ENCODE results near the gene ANXA5. TPM values are rescaled to one million over a fixed set of nuclear protein-coding genes. Genes with fewer than 3 reads are reported as not detected.
A peak's percentile ranks its signal among the peaks of the same experiment; 100 is the strongest.

ANXA5 gene
- total and polyA plus RNA-seq, 4 donors, result 71.0 to 131 (median 87.0) TPM

DNA sequence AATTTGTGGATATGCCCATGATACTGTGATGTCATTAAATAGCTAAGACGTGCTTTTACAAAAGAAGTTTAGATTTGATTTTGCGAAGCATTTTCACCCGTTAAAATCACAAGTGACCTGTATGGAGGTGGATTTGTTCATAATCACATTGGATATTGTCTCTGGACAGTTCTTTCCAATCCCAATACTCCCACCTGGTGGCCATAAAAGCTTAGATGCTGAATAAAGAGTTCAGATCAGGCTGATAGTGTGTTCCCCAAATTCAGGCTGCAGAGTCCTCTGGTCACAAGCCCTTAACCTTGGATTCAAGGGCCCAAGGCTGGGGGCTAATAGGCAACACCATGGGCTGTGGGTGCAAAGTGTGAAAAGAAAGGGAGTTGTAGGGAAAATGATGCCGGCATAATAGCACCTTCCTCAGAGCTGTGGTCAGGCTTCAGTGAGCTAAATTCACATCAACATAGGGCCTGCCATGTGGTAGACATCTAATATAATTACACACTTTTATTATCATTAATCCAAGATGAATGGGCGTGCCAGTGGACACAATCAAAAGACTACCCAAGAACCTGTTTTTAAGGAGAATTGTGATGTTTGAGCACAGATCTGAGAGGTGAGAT is 40.1 kb upstream of the ANXA5 start:
- no peaks in the 10 kb centered on the region for H3K9me3 ChIP-seq (ENCODE audit: control insufficient read depth in 4 of 4, low read length in 3 of 4)
- H3K36me3 ChIP-seq (ENCODE audit: control insufficient read depth in 4 of 4, insufficient read depth in 3 of 4, low read depth in 1 of 4, low read length in 3 of 4), result no peaks in the 10 kb centered on the region
- WGBS, result 58% methylated on average over 5 of the region's 5 CpGs
- no peaks in the 10 kb centered on the region for H3K4me1 ChIP-seq (ENCODE audit: control insufficient read depth in 4 of 4, insufficient read depth in 4 of 4, low read length in 3 of 4)
- H3K27ac ChIP-seq (ENCODE audit: low read depth in 1 of 2, low read length in 2 of 2), result no peak overlapping the region
- TF ChIP-seq RAD21 (IDR thresholded peaks at IDR 0.05) (peak; percentile 73 to 87), GABPA (IDR thresholded peaks at IDR 0.05 in 1 of 2, conservative IDR thresholded peaks at IDR 0.05 in 1 of 2) (no peak)
- TF ChIP-seq, protein P1, sequence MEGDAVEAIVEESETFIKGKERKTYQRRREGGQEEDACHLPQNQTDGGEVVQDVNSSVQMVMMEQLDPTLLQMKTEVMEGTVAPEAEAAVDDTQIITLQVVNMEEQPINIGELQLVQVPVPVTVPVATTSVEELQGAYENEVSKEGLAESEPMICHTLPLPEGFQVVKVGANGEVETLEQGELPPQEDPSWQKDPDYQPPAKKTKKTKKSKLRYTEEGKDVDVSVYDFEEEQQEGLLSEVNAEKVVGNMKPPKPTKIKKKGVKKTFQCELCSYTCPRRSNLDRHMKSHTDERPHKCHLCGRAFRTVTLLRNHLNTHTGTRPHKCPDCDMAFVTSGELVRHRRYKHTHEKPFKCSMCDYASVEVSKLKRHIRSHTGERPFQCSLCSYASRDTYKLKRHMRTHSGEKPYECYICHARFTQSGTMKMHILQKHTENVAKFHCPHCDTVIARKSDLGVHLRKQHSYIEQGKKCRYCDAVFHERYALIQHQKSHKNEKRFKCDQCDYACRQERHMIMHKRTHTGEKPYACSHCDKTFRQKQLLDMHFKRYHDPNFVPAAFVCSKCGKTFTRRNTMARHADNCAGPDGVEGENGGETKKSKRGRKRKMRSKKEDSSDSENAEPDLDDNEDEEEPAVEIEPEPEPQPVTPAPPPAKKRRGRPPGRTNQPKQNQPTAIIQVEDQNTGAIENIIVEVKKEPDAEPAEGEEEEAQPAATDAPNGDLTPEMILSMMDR (IDR thresholded peaks at IDR 0.05; ENCODE audit: low read depth, low read length, missing input control), result peak; percentile 46
- no peak overlapping the region for H3K9ac ChIP-seq (ENCODE audit: low read depth in 1 of 2, low read length in 2 of 2)
- no peaks in the 10 kb centered on the region for H3K27me3 ChIP-seq (ENCODE audit: control insufficient read depth in 4 of 4, insufficient read depth in 4 of 4, low read length in 3 of 4)
- no peak overlapping the region for H3K4me3 ChIP-seq (ENCODE audit: low read depth in 1 of 3, low read length in 3 of 3)
- DNase-seq (ENCODE audit: low spot score), result no peak

DNA sequence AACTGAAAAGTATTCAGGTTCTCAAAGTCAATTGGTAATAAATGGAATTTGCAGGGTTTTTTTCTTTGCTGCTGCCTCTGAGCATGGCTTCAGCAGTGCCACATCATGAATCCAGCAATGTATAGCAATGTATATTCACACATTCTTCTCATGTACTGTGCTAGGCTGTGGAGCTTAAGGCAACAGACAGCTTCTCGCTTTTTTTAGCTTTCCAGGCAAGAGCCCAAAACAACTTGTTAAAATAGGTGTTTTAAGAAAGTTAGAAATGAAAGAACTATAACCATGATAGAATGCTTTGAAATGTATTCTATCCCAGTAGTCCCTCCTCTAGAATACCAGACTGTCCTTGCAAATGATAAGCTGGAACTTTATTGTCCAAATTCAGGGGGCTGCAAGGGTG is 37.8 kb upstream of the ANXA5 start:
- Histone ChIP-seq H3K9ac (ENCODE audit: low read depth in 1 of 2, low read length in 2 of 2) (no peak overlapping the region), H3K27me3 (ENCODE audit: control insufficient read depth in 4 of 4, insufficient read depth in 4 of 4, low read length in 3 of 4) (no peaks in the 10 kb centered on the region), H3K27ac (ENCODE audit: low read depth in 1 of 2, low read length in 2 of 2) (no peak overlapping the region), H3K4me3 (ENCODE audit: low read depth in 1 of 3, low read length in 3 of 3) (no peak overlapping the region), H3K4me1 (ENCODE audit: control insufficient read depth in 4 of 4, insufficient read depth in 4 of 4, low read length in 3 of 4) (peaks cover 0 to 5% (median 3%) of the 10 kb centered on the region in 4 donors), H3K36me3 (ENCODE audit: control insufficient read depth in 4 of 4, insufficient read depth in 3 of 4, low read depth in 1 of 4, low read length in 3 of 4) (no peaks in the 10 kb centered on the region), H3K9me3 (ENCODE audit: control insufficient read depth in 4 of 4, low read length in 3 of 4) (no peaks in the 10 kb centered on the region)
- TF ChIP-seq, protein P2, sequence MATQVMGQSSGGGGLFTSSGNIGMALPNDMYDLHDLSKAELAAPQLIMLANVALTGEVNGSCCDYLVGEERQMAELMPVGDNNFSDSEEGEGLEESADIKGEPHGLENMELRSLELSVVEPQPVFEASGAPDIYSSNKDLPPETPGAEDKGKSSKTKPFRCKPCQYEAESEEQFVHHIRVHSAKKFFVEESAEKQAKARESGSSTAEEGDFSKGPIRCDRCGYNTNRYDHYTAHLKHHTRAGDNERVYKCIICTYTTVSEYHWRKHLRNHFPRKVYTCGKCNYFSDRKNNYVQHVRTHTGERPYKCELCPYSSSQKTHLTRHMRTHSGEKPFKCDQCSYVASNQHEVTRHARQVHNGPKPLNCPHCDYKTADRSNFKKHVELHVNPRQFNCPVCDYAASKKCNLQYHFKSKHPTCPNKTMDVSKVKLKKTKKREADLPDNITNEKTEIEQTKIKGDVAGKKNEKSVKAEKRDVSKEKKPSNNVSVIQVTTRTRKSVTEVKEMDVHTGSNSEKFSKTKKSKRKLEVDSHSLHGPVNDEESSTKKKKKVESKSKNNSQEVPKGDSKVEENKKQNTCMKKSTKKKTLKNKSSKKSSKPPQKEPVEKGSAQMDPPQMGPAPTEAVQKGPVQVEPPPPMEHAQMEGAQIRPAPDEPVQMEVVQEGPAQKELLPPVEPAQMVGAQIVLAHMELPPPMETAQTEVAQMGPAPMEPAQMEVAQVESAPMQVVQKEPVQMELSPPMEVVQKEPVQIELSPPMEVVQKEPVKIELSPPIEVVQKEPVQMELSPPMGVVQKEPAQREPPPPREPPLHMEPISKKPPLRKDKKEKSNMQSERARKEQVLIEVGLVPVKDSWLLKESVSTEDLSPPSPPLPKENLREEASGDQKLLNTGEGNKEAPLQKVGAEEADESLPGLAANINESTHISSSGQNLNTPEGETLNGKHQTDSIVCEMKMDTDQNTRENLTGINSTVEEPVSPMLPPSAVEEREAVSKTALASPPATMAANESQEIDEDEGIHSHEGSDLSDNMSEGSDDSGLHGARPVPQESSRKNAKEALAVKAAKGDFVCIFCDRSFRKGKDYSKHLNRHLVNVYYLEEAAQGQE (IDR thresholded peaks at IDR 0.05), result no peak
- TF ChIP-seq RAD21 (IDR thresholded peaks at IDR 0.05) (no peak), FOXA2 (IDR thresholded peaks at IDR 0.05) (no peak), RXRA (IDR thresholded peaks at IDR 0.05) (no peak), EGR1 (IDR thresholded peaks at IDR 0.05; ENCODE audit: low read depth in 2 of 2) (no peak), NR2F2 (IDR thresholded peaks at IDR 0.05) (no peak), YY1 (IDR thresholded peaks at IDR 0.05) (no peak)
- TF ChIP-seq, protein P3, sequence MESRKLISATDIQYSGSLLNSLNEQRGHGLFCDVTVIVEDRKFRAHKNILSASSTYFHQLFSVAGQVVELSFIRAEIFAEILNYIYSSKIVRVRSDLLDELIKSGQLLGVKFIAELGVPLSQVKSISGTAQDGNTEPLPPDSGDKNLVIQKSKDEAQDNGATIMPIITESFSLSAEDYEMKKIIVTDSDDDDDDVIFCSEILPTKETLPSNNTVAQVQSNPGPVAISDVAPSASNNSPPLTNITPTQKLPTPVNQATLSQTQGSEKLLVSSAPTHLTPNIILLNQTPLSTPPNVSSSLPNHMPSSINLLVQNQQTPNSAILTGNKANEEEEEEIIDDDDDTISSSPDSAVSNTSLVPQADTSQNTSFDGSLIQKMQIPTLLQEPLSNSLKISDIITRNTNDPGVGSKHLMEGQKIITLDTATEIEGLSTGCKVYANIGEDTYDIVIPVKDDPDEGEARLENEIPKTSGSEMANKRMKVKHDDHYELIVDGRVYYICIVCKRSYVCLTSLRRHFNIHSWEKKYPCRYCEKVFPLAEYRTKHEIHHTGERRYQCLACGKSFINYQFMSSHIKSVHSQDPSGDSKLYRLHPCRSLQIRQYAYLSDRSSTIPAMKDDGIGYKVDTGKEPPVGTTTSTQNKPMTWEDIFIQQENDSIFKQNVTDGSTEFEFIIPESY (IDR thresholded peaks at IDR 0.05), result no peak
- no peak for DNase-seq (ENCODE audit: low spot score)
- 91% methylated on average over 1 of the region's 1 CpG for WGBS
